GM21528 (cell line): ENCODE results near the gene KRT5.

Experiments used
- ATAC-seq: cut with Tn5 transposase; IDR thresholded peaks from one replicate; pipeline ENCODE4 v1.9.1; 2021; ENCODE audit warnings: mild to moderate bottlenecking, moderate library complexity; ENCODE audit not compliant: unreplicated experiment, low FRiP score

KRT5 gene

GRCh38 chr12:52519826-52520662, at the start of gene KRT5:
Gene KRT5, minus strand, starts transcription at chr12:52520394. Its CDS starts 98 bp downstream, at chr12:52520296.
- ATAC-seq, result no peak

- ATAC-seq, result no peak
These were observed 47.9 kb upstream of the KRT5 start for GRCh38 chr12:52568111-52568510.

GRCh38 chr12:52566847-52567291, 46.7 kb upstream of the KRT5 start:
- ATAC-seq, result no peak

- ATAC-seq, result no peak
These were observed 44.4 kb upstream of the KRT5 start for GRCh38 chr12:52564582-52564981.

GRCh38 chr12:52561880-52562449, 41.8 kb upstream of the KRT5 start:
- no peak for ATAC-seq

- ATAC-seq, result no peak
These were observed 39.8 kb upstream of the KRT5 start for GRCh38 chr12:52559979-52560378.

GRCh38 chr12:52558781-52559445, 38.7 kb upstream of the KRT5 start:
- no peak for ATAC-seq

GRCh38 chr12:52557476-52557875, 37.3 kb upstream of the KRT5 start:
- no peak for ATAC-seq

GRCh38 chr12:52555577-52555976, 35.4 kb upstream of the KRT5 start:
- ATAC-seq, result no peak

GRCh38 chr12:52552681-52553195, 32.5 kb upstream of the KRT5 start, which contains the start of gene KRT71:
Gene KRT71, minus strand, starts transcription at chr12:52553145. Its CDS starts 68 bp downstream, at chr12:52553077.
- no peak for ATAC-seq

GRCh38 chr12:52552055-52552454, 31.9 kb upstream of the KRT5 start:
- ATAC-seq, result no peak

- no peak for ATAC-seq
These were observed 31.1 kb upstream of the KRT5 start for GRCh38 chr12:52551216-52551865.

GRCh38 chr12:52546126-52546525, 25.9 kb upstream of the KRT5 start:
- ATAC-seq, result no peak

- no peak for ATAC-seq
These were observed 24.0 kb upstream of the KRT5 start for GRCh38 chr12:52543985-52544883.

GRCh38 chr12:52542785-52543318, 22.7 kb upstream of the KRT5 start:
- ATAC-seq, result no peak

GRCh38 chr12:52542157-52542556, 22.0 kb upstream of the KRT5 start:
- ATAC-seq, result no peak

- ATAC-seq, result no peak
These were observed 21.5 kb upstream of the KRT5 start for GRCh38 chr12:52541709-52542108.

- no peak for ATAC-seq
These were observed 20.3 kb upstream of the KRT5 start for GRCh38 chr12:52540531-52540930.

GRCh38 chr12:52539821-52540173, 19.6 kb upstream of the KRT5 start:
- ATAC-seq, result no peak
